ENCODE results near the gene NCAM1. TPM values are rescaled to one million over a fixed set of nuclear protein-coding genes. Genes with fewer than 3 reads are reported as not detected.

The NCAM1 gene
- polyA plus RNA-seq, 1 donor (not counting 4 experiments of a cell fraction or from before 2014, with no cell fraction given): 0.04 TPM

DNA sequence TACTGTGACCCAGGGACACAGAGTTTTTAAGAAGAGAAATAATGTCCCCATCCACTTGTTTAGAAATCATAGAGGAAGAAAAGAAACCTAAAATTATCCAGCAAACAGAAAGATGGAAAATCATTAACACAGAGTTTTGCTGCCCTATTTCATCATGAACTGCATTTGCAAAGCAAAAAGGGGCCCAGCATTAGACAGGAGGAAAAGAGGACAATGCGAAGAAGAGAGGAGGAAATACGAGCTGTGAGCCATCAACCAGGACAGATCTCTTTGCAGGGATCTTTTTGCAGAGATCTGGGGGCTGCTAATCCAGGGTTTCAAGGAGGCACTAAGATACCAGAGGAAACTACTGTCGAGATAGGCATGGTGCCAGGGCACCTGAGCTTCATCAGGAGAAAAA lies 14.4 kb upstream of the NCAM1 start:
- H3K4me2 ChIP-seq (ENCODE audit: control insufficient read depth, extremely low read depth, insufficient read depth, low read depth, low read length): no peak overlapping the region
- no peaks in the 10 kb centered on the region for H3K27me3 ChIP-seq (ENCODE audit: control insufficient read depth, extremely low read depth, insufficient read depth, low read length)
- H3K9me3 ChIP-seq (ENCODE audit: control insufficient read depth, low read depth, low read length): no peaks in the 10 kb centered on the region
- no peaks in the 10 kb centered on the region for H3K79me2 ChIP-seq (ENCODE audit: control insufficient read depth, insufficient read depth, low read length)
- H3K27ac ChIP-seq (ENCODE audit: control insufficient read depth, insufficient read depth, low read length): no peak overlapping the region
- no peaks in the 10 kb centered on the region for H3K36me3 ChIP-seq (ENCODE audit: control insufficient read depth in 2 of 2, extremely low read depth in 1 of 2, insufficient read depth in 2 of 2, low read length in 2 of 2)
- DNase-seq (ENCODE audit: low read depth, low spot score) (no peak), FAIRE-seq (no peak)
- no peaks in the 10 kb centered on the region for H3K4me1 ChIP-seq (ENCODE audit: control insufficient read depth, extremely low read depth, insufficient read depth, low read length)
- no peak overlapping the region for H2AFZ ChIP-seq (ENCODE audit: control insufficient read depth, low read length)
- TF ChIP-seq, protein P1, sequence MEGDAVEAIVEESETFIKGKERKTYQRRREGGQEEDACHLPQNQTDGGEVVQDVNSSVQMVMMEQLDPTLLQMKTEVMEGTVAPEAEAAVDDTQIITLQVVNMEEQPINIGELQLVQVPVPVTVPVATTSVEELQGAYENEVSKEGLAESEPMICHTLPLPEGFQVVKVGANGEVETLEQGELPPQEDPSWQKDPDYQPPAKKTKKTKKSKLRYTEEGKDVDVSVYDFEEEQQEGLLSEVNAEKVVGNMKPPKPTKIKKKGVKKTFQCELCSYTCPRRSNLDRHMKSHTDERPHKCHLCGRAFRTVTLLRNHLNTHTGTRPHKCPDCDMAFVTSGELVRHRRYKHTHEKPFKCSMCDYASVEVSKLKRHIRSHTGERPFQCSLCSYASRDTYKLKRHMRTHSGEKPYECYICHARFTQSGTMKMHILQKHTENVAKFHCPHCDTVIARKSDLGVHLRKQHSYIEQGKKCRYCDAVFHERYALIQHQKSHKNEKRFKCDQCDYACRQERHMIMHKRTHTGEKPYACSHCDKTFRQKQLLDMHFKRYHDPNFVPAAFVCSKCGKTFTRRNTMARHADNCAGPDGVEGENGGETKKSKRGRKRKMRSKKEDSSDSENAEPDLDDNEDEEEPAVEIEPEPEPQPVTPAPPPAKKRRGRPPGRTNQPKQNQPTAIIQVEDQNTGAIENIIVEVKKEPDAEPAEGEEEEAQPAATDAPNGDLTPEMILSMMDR (optimal IDR thresholded peaks at IDR 0.05 in 1 of 3, IDR thresholded peaks at IDR 0.05 in 1 of 3, conservative IDR thresholded peaks at IDR 0.05 in 1 of 3; ENCODE audit: extremely low read depth in 1 of 3, insufficient read depth in 2 of 3, low read length in 3 of 3): no peak
- TF ChIP-seq EZH2 (IDR thresholded peaks at IDR 0.05; ENCODE audit: low read length): no peak
- dilution Hi-C loops (cut with MboI; ENCODE audit: extremely low pct_ligation_motif_present, low sequenced_read_pairs): no loop called here
- no peaks in the 10 kb centered on the region for H3K9me1 ChIP-seq (ENCODE audit: control insufficient read depth, extremely low read depth, insufficient read depth, low read length)
- H3K9ac ChIP-seq (ENCODE audit: control insufficient read depth, extremely low read depth, insufficient read depth, low read length): no peak overlapping the region
- H3K4me3 ChIP-seq (ENCODE audit: control insufficient read depth in 2 of 3, extremely low read depth in 1 of 3, insufficient read depth in 2 of 3, low read depth in 1 of 3, low read length in 3 of 3): no peak overlapping the region
- no peaks in the 10 kb centered on the region for H4K20me1 ChIP-seq (ENCODE audit: control insufficient read depth, extremely low read depth, insufficient read depth, low read length)

DNA sequence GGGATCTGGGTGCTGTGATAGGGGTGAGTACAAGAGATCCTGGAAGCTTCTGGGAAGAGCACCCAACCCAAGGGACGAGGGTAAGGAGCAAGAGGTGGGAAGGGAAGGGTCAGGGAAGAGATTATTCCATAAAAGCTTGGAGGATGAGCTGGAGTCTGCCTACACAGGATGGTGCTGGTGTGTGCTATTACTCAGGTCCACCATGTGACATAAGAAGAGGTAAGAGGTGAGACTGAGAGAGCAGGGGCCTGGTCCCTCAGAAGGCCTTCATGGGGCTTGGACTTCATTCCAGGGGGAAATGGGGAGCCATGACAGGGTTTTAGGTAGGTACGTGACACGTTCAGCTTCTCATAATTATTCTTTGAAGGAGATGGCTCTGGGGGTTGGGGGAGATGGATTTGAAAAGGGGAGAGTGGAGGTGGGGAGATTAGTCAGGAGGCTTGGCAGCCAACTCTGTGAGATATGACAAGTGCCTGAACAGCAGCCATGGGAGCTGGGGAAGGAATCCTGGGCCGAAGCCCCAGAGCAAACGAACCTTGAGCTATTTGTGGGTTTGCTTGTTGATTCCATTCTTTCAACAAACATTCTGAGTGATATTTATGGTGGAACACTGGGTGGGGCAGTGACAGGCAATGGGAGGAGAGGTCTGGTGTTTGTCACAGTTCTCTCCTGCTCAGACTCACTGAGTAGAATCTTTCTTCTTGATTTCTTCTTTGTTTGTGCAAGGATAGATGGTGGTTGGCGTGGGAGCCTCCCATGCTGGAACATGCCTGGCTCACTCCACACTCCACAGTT lies 11.2 kb upstream of the NCAM1 start:
- no peak for TF ChIP-seq EZH2 (IDR thresholded peaks at IDR 0.05; ENCODE audit: low read length)
- TF ChIP-seq, protein P1 (optimal IDR thresholded peaks at IDR 0.05 in 1 of 3, IDR thresholded peaks at IDR 0.05 in 1 of 3, conservative IDR thresholded peaks at IDR 0.05 in 1 of 3; ENCODE audit: extremely low read depth in 1 of 3, insufficient read depth in 2 of 3, low read length in 3 of 3): no peak
- Histone ChIP-seq H2AFZ (ENCODE audit: control insufficient read depth, low read length) (no peak overlapping the region), H3K9ac (ENCODE audit: control insufficient read depth, extremely low read depth, insufficient read depth, low read length) (no peak overlapping the region), H3K27me3 (ENCODE audit: control insufficient read depth, extremely low read depth, insufficient read depth, low read length) (no peaks in the 10 kb centered on the region), H3K4me3 (ENCODE audit: control insufficient read depth in 2 of 3, extremely low read depth in 1 of 3, insufficient read depth in 2 of 3, low read depth in 1 of 3, low read length in 3 of 3) (no peak overlapping the region), H3K36me3 (ENCODE audit: control insufficient read depth in 2 of 2, extremely low read depth in 1 of 2, insufficient read depth in 2 of 2, low read length in 2 of 2) (no peaks in the 10 kb centered on the region), H3K27ac (ENCODE audit: control insufficient read depth, insufficient read depth, low read length) (no peak overlapping the region), H3K9me1 (ENCODE audit: control insufficient read depth, extremely low read depth, insufficient read depth, low read length) (no peaks in the 10 kb centered on the region), H3K9me3 (ENCODE audit: control insufficient read depth, low read depth, low read length) (no peaks in the 10 kb centered on the region), H3K79me2 (ENCODE audit: control insufficient read depth, insufficient read depth, low read length) (no peaks in the 10 kb centered on the region), H3K4me2 (ENCODE audit: control insufficient read depth, extremely low read depth, insufficient read depth, low read depth, low read length) (no peak overlapping the region), H3K4me1 (ENCODE audit: control insufficient read depth, extremely low read depth, insufficient read depth, low read length) (no peaks in the 10 kb centered on the region), H4K20me1 (ENCODE audit: control insufficient read depth, extremely low read depth, insufficient read depth, low read length) (no peaks in the 10 kb centered on the region)
- dilution Hi-C loops (cut with MboI; ENCODE audit: extremely low pct_ligation_motif_present, low sequenced_read_pairs): no loop called here
- DNase-seq (ENCODE audit: low read depth, low spot score): no peak
- no peak for FAIRE-seq
